SK-N-SH (cell line): ENCODE results near the gene SEC14L2.

ENCODE experiments used
- POLR2AphosphoS5 ChIP-seq: IDR thresholded peaks from 2 replicates; pipeline ENCODE4 v1.6.1; 2012; ENCODE audit warnings: low read depth, low read length
- REST ChIP-seq: IDR thresholded peaks from 2 replicates; pipeline ENCODE4 v1.6.1; 2012; ENCODE audit warnings: mild to moderate bottlenecking, low read depth, low read length, moderate library complexity
- SIN3A ChIP-seq: IDR thresholded peaks from 2 replicates; pipeline ENCODE4 v1.6.1; 2012; ENCODE audit warnings: low read depth, mild to moderate bottlenecking, low read length, moderate library complexity, borderline replicate concordance

- TF ChIP-seq REST = no peak
- TF ChIP-seq POLR2AphosphoS5 = no peak
- TF ChIP-seq SIN3A = no peak
Measured at GRCh38 chr22:30455075-30455840, 58.4 kb downstream of the SEC14L2 start.
